SHP77 (cell line): ENCODE measurements around the gene GTF2A1.
"Not testable (repeated sequence)": the region's sequence is repeated elsewhere in the genome, so short reads cannot be mapped to it uniquely, and the experiment has no call there.

Experiments used
- DNase-seq, 2 experiments: peaks; one replicate each; lab custom pipeline; 2025; lab: John Stamatoyannopoulos, UW

GTF2A1 gene

DNA sequence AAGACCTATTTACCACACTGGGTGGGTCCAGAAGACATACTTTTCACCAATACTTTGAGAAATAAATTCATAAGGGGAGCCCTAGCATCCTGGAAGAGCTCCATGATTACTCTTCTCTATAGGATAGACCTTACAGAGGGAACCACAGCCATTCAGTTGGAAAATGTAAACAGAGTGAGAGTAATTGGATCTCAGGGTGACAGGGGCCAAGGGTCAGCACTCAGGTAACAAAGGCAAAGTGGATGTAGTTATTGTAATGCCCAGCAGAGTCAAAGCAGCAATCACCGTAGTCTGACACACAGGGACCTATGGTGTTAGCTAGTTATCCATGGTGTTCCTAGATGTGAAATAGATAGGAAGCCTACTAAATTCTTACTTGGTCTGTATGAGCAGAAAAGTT, 10.8 kb upstream of the GTF2A1 start:
- DNase-seq: no peak

DNA sequence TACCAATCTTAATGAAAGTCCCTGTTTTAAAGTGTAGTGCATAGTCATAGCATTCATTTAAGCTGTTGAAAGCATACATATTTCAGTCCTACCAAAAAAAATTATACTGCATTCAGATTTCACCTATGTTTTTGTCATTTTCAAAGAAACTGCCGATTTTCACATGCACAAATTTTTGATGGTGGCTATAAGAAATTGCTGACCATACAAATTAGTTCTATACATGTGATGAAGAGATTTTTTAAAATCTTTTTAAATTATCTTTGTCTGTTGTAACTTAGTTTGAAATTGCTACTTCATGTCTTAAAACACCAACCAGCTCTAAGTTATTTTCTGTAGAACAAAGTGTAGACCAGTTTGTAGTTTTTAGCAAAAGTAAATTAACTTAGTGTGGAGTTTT, 3.5 kb upstream of the GTF2A1 start:
- no peak for DNase-seq

DNA sequence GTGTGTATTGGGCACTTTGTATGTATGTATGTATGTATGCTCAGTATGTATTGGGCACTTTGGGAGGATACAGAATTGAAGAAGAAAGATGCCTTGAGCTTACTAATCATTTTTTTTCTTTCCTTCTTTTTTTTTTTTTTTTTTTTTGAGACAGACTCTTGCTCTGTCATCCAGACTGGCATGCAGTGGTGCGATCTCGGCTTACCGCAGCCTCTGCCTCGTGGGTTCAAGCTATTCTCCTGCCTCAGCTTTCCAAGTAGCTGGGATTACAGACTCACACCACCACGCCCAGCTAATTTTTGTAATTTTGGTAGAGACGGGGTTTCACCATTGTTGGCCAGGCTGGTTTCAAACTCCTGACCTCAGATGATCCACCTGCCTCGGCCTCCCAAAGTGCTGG, 3.0 kb upstream of the GTF2A1 start:
- not testable (repeated sequence) for DNase-seq

DNA sequence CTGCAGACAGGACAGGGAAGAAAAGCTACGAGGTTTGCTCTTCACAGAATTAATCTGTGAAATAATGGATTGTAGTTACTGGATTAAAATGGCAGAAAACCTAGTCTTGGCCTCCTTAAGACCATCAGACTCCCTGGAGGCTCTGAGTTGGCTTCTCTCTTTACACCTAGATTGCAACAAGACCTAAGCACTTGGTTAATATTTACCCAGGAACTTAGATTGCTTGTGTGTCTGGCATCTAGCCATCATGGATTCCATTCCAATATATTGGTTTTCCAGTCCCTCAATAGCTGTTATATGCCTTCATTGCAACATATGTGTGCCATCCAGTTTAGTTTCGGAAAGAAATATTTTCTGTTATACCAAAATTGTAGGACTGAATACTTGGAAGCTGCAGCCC, 1.9 kb upstream of the GTF2A1 start:
- DNase-seq: no peak

DNA sequence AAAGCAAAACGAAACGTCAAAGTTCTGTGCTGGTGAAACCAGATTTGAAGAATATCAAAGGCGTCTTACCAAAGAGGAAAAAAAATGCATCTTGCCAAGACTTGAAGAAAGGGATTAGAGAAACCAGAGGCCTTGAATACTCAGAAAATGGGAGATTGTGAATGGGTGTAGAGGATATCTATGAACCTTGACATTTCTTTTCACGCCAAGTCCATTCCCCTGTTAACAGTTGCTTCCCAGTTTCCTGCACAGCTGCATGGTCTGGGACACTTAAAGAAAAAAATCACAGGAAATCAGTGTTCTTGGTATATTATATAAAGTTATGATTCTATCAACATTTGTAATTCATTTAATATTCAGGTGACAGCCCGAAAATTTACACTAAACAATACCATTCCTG, 1.4 kb upstream of the GTF2A1 start:
- DNase-seq: no peak

DNA sequence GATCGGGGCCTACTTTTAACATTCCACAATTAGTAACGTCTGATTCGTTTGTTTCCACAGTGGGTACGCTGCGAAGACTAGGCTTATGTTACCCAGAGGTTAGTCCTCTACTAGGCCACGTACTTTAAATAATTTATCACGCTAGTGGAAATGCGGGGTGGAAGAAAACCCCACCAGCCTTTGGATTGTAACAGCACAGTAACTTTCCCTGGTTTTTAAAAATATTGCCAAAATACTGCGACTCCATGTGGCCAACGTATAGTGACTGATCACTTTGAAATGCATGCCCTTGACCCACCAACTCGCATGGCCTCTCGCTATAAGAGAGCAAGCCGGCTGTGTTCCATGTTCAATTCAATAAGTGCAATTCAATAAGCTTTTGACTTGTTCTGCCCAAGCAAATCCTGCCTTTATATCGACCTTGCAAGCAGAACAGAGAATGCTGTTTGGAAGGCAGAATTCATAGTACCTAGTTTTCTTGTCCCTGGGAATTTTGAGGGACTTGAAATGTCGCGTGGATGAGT, 882 bp upstream of the GTF2A1 start:
- peak; percentile 21 to 52 for DNase-seq

DNA sequence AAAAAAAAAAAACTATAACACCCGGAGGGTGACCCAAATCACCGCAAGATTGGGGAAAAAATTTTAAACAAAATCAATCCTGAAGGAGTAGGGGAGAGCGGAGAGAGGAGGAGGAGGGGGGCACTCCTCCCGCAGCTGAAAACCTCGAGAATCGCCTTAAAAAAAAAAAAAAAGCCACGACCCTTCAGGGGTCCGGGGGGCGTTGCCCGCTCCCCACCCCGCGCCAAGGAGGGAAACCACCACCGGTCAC, 254 bp downstream of the GTF2A1 start:
- no peak for DNase-seq

DNA sequence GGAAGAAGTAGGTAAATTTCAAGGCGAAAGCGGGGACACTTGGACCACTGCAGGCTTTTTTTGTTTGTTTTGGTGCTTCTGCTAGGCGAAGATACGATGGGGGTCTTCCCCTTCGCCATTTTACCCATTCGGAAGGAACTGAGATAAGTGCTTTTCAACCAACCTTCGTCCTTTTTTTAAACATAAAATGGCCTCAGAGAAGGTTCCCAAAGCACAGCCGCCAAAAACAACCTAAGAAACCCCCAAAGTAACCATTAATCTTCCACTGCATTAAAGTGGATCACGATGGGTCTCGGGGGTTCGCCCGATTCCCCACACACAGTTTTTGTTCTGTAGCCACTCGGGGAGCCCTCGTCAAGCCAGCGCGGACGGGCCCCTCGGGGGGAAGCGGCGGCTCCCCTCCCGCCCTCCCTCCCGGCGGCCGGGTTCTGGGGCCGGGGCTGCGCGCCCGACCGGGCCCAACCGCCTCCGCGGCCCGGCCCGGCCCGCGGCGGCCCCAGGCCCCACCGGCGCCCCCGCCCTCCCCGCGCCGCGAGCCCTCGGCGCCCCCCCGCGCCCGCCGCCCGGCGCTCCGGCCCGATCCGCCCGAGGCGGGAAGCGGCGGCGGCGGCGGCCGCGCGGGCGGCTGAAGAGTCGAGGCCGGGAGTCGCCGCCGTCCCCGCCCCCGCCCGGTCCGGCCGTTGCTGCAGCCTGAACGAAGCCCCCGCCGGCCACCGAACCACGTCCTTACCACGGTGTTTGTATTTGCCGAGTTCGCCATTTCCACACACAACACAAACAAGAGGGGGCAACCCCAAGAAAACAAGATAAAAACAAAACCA, 790 bp downstream of the GTF2A1 start:
- DNase-seq: peak in 1 of 2 experiments; percentile 8

DNA sequence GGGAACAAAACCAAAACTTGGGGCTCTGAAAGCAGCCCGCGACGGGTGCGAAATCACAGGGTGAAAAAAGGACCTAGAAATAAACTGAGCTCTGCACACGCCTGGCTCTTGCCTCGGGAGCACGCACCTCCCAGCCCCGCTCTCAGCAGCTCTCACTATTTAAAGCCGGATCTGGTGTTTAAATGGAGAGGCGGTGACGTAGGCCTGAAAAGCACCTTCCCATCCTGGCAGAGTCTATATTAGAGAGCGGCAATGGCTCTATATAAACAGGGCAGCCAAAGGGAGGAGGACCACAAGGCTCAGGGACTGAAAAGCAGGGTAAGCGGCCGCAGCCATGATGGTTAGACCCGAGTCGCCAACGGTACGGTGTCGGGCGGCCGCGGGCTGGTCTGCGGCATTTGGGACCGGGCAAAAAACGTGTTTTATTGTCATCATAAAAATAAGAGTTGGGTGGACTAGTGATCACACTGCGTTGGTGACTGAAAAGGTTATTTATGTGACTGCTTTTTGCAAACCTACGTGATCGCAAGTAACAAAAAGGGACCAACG, 1.5 kb downstream of the GTF2A1 start:
- DNase-seq: peak; percentile 96 to 97

DNA sequence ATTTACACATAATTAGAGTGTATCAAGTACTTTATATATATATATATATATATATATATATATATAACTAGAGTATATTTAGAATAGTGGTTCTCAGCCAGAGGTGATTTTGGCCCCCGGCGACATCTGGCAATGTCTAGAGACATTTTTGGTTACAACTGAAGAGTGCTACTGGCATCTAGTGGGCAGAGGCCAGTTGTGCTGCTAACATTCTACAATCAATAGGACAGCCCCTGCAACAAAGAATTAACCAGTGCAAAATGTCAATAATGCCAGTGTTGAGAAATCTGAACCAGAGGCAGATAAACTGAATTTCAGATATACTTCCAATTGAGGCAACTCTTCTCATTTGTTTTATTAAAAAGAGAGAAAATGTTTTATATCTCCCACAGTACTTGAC, 8.9 kb downstream of the GTF2A1 start:
- peak in 1 of 2 experiments; percentile 8 for DNase-seq

DNA sequence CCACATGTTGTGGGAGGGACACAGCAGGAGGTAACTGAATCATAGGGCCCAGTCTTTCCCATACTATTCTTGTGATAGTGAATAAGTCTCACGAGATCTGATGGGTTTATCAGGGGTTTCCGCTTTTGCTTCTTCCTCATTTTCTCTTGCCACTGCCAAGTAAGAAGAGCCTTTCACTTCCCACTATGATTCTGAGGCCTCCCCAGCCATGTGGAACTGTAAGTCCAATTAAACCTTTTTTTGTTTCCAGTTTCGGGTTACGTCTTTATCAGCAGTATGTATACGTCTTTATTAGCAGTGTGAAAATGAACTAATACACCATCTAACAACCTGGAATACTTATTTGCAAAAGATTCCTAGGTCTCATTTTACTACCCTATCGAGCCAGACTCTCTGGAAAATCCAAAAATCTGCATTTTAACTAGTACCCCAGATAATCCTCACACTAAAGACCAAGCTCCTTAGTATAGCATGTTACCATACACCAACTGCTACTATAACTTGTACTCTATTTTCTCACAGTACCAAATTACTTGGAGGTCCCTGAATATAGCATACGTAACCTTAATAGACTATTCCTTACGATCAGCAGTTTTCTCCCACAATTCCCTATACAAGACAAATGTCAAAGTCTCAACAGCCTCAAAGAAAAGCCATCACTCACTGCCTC, 11.5 kb downstream of the GTF2A1 start:
- no peak for DNase-seq

DNA sequence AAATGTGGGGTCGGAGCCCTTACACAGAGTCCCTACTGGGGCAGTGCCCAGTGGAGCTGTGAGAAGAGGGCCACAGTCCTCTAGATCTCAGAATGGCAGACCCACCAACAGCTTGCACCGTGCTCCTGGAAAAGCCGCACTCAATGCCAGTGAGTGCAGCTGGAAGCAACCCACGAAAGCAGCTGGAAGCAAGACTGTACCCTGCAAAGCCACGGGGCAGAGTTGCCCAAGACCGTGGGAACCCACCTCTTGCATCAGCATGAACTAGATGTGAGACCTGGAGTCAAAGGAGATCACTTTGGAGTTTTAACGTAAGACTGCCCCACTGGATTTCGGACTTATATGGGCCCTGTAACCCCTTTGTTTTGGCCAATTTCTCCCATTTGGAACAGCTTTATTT, 12.3 kb downstream of the GTF2A1 start:
- DNase-seq: no peak

DNA sequence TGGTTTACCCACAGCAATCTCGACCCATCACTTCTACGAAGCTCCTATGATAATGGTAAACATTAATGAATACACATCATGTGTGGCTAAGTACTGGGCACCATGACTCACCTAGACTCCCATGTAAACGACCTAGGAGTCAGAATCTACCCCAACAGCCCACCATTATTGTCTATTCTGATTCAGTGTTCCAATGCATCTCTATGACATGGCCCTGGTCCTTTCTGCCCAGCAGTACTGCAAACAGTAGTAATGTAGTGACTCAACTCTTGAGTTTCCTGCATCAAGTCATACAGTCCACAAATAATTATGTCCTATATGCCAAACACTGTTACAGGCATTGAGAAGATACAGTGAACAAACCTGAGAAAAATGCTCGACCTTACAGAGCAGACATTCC, 14.6 kb downstream of the GTF2A1 start:
- no peak for DNase-seq

DNA sequence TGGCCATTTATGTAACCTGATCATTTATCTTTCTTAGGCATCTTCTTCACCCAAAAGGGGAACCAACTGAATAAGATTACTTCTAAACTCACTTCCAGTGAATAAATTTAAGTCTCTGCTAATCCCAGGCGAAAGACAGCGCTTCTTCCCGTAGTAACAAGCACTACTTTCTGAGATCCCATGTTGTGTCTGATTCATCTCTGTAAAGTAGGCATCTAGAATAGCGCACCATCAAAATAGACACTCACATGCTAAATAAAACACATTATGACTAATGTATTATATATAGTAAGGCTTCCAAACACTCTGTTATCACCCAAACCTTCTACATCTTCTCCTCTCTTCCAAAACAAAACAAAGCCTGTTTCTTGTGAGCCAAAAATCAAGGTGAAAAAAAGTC, 15.1 kb downstream of the GTF2A1 start:
- no peak for DNase-seq

DNA sequence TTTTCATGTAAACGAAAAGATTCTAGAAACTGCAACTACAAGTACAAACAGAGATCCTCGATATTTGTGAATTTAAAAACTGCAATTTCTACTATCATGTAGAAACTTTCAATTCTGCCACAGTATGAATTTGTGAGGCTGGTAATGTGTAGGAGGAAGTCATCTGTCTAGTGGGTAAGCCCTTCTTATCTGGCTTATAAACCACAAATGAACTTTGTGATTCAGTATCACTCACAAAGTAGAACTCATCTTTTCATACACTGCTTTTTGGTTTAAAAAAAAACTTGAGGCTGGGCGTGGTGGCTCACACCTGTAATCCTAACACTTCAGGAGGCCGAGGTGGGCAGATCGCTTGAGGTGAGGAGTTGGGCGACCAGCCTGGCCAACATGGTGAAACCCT, 20.7 kb downstream of the GTF2A1 start:
- no peak for DNase-seq

DNA sequence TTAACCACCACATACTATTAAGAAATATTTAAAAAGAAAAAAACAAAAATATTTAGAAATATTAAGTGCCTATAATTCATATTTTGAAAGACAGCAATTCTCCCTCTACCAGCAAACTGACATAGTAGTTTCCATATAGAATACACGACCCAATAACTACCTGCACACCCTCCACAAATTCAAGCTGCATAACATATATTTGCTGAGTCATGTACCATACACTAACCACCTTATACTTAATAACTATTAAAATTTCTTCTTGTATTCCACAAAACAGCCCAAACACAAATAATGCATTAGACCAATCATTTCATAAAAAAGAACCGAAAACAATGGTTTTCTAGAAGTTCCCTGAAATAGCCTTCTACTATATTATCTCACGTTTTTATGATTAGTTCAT, 21.7 kb downstream of the GTF2A1 start:
- no peak for DNase-seq

DNA sequence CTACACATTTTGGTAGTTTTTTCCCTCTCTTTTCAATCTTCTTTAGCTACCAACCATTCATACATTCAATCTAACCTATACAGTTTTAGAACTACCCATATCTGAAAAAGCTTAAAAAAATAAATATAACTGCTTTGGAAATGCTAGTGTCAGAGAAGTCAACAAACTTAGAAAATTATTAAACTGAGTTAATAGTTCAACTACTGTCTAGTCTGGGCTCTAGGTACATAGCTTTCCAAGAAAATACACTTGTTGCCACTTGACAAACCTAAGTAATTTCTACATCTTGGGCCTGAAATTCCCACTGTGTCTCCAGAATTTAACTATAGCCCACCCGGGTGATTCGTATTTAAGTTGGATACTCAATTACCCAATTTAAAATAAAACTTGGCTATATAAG, 22.1 kb downstream of the GTF2A1 start:
- no peak for DNase-seq

DNA sequence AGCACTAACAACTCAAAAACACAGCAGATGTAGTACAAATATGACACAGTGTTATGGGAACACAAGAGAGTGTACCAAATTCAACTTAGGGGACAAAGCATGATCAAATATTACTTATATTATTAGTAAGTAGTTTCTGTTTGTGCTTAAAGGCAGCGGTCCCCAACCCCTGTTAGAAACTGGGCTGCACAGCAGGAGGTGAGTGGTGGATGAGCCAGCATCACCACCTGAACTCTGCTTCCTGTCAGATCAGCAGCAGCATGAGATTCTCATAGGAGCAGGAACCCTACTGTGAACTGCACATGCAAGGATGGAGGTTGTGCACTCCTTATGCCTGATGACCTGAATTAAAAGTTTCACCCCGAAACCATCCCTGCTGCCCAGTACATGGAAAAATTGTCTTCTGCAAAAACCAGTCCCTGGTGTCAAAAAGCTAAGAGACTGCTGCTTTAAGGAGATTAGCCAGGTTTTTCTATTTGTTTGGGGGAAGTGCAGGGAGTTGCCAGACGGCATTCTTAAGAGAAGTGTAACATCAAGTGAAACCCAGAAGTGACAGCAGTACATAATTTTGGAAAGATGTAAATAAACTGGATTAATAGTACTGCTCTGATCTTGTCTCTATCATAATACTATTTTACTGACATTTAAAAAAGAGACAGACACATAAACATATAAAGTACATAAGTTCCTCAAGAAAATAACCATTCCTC, 26.7 kb downstream of the GTF2A1 start:
- DNase-seq: no peak

DNA sequence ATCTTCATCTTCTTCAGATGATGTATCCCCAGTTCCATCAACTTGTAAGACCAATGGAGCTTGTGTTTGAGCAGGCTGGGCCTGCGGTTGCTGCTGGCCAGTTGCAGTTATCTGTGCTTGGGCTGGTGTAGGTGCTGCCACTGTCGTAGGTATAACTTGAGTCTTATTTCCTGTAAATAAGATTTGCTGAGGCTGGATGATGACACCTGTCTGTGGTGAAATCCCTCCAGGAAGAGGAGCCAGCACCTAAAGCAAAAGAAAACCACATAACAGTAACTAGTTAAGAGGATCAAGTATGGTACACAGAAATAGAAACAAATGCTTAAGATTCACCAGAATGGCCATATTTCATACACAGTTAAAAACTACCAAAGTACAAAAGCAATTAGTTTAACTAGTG, 28.2 kb downstream of the GTF2A1 start:
- DNase-seq: no peak

DNA sequence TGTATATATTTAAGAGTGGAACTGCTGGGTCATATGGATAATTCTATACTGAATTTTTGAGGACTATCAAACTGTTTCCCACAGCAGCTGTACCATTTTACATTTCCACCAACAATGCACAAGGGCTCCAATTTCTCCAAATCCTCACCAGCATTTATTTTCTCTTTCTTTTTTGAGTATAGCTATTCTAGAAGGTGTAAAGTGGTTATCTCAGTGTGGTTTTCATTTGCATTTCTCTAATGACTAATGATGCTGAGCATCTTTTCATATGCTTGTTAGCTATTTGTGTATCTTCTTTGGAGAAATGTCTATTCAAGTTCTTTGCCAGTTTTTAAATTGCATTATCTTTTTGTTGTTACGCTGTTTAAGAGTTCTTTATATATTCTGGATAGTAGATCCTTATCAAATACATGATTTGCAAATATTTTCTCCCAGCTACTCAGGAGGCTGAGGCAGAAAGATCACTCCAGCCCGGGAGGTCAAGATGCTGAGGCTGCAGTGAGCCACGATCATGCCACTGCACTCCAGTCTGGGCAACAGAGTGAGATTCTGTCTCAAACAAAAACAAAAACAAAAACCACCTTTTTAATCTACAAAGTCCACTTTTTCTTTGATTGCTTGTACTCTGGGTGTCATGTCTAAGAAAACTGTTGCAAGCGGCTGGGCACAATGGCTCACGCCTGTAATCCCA, 32.8 kb downstream of the GTF2A1 start:
- DNase-seq: no peak

DNA sequence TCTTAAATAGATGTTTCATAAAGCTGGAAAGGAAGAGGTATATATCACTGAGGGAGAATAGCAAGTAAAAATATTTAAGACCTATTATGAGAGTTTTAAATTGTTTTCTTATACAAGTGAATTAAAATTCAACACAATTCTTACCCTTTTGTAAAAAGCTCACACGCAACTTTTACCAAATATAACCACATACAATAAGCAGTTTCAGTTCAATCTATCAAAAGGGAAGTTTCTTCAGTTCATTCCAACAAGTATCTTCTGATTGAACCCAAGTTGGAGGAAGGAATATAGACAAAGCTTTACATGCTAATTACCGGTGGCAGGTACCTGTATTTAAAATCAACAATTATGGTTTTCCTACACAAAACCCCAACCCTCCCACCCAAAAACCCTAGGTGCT, 41.1 kb downstream of the GTF2A1 start:
- no peak for DNase-seq

DNA sequence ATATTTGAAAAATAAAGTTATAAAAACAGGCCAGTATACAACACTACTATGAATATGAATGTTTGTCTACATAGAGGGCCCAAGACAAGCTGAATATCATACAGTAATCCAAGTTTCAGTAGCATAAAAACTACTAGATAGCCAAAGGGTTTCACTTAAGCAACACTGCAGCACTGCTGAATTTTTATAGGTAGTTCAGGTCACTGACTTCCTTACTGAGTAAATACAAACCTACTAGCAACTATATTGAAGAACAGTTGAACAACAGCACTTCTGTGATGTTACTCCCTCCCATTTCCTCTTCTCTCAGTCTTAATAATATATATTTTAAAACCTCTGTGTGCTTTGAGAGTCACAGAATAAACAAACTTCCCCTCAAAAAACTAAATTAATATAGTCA, 42.7 kb downstream of the GTF2A1 start:
- DNase-seq: no peak
